ENCODE data around the gene PTGDR2.

The PTGDR2 gene

GRCh38 chr11:60810569-60810968 lies 45.2 kb downstream of the PTGDR2 start:
- no peak overlapping the region for H3K4me3 ChIP-seq (ENCODE audit: low read length)
- H3K27ac ChIP-seq (ENCODE audit: low read depth, low read length): no peak overlapping the region
- H3K27me3 ChIP-seq (ENCODE audit: insufficient read depth, low read length): no peaks in the 10 kb centered on the region; the same call in 1 of the 2 replicates
- no peaks in the 10 kb centered on the region for H3K36me3 ChIP-seq (ENCODE audit: insufficient read depth, low read length)
- WGBS: 85% methylated on average over 8 of the region's 8 CpGs
- no peak overlapping the region for H3K9ac ChIP-seq (ENCODE audit: low read depth, low read length)
- H3K9me3 ChIP-seq (ENCODE audit: insufficient read depth, low read depth, low read length): no peaks in the 10 kb centered on the region
- H3K4me1 ChIP-seq (ENCODE audit: insufficient read depth, low read length): no peaks in the 10 kb centered on the region

DNA sequence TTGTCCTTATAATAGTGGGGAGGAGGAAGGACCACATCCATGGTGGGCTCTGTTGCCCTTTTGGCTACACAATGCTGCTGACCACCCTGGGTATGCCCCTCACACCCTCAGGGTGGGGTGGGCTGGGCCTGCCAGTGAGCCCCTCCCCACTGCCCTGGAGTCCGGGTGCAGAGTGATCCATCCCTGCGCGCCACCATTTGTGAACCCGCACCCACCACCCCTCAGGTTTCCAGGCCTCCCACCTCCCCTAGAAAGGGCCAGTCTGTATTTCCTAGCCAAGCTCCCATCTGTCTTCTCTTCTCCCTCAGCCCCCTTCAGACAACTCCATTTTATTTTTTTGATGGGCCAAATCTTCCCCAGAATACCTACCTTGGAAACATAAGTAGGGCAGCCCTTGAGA lies 45.6 kb downstream of the PTGDR2 start:
- no peak overlapping the region for H3K9ac ChIP-seq (ENCODE audit: low read depth, low read length)
- no peaks in the 10 kb centered on the region; the same call in 1 of the 2 replicates for H3K27me3 ChIP-seq (ENCODE audit: insufficient read depth, low read length)
- H3K9me3 ChIP-seq (ENCODE audit: insufficient read depth, low read depth, low read length): no peaks in the 10 kb centered on the region
- no peak overlapping the region for H3K27ac ChIP-seq (ENCODE audit: low read depth, low read length)
- no peaks in the 10 kb centered on the region for H3K36me3 ChIP-seq (ENCODE audit: insufficient read depth, low read length)
- H3K4me1 ChIP-seq (ENCODE audit: insufficient read depth, low read length): no peaks in the 10 kb centered on the region
- 97% methylated on average over 4 of the region's 4 CpGs for WGBS
- no peak overlapping the region for H3K4me3 ChIP-seq (ENCODE audit: low read length)

- Histone ChIP-seq H3K9ac (ENCODE audit: low read depth, low read length) (no peak overlapping the region), H3K36me3 (ENCODE audit: insufficient read depth, low read length) (no peaks in the 10 kb centered on the region), H3K27me3 (ENCODE audit: insufficient read depth, low read length) (no peaks in the 10 kb centered on the region; the same call in 1 of the 2 replicates), H3K4me3 (ENCODE audit: low read length) (no peak overlapping the region), H3K9me3 (ENCODE audit: insufficient read depth, low read depth, low read length) (no peaks in the 10 kb centered on the region), H3K27ac (ENCODE audit: low read depth, low read length) (no peak overlapping the region), H3K4me1 (ENCODE audit: insufficient read depth, low read length) (no peaks in the 10 kb centered on the region)
- 95% methylated on average over 11 of the region's 11 CpGs for WGBS
Measured at GRCh38 chr11:60809691-60810090, 46.1 kb downstream of the PTGDR2 start.

GRCh38 chr11:60809249-60809648 lies 46.5 kb downstream of the PTGDR2 start:
- Histone ChIP-seq H3K4me3 (ENCODE audit: low read length) (no peak overlapping the region), H3K4me1 (ENCODE audit: insufficient read depth, low read length) (no peaks in the 10 kb centered on the region), H3K9ac (ENCODE audit: low read depth, low read length) (no peak overlapping the region), H3K27ac (ENCODE audit: low read depth, low read length) (no peak overlapping the region), H3K36me3 (ENCODE audit: insufficient read depth, low read length) (no peaks in the 10 kb centered on the region), H3K9me3 (ENCODE audit: insufficient read depth, low read depth, low read length) (no peaks in the 10 kb centered on the region), H3K27me3 (ENCODE audit: insufficient read depth, low read length) (no peaks in the 10 kb centered on the region; the same call in 1 of the 2 replicates)
- WGBS: 82% methylated on average over 3 of the region's 3 CpGs

- Histone ChIP-seq H3K4me3 (ENCODE audit: low read length) (no peak overlapping the region), H3K36me3 (ENCODE audit: insufficient read depth, low read length) (no peaks in the 10 kb centered on the region), H3K4me1 (ENCODE audit: insufficient read depth, low read length) (no peaks in the 10 kb centered on the region), H3K27ac (ENCODE audit: low read depth, low read length) (no peak overlapping the region), H3K9ac (ENCODE audit: low read depth, low read length) (no peak overlapping the region), H3K9me3 (ENCODE audit: insufficient read depth, low read depth, low read length) (no peaks in the 10 kb centered on the region), H3K27me3 (ENCODE audit: insufficient read depth, low read length) (0 out of 2 replicates have a peak, but pooled peaks cover 3% of the 10 kb centered on the region)
- 82% methylated on average over 7 of the region's 7 CpGs for whole genome bisulfite sequencing
Measured at GRCh38 chr11:60803273-60803936, 52.3 kb downstream of the PTGDR2 start.

- Histone ChIP-seq H3K27me3 (ENCODE audit: insufficient read depth, low read length) (0 out of 2 replicates have a peak, but pooled peaks cover 3% of the 10 kb centered on the region), H3K9ac (ENCODE audit: low read depth, low read length) (no peak overlapping the region), H3K27ac (ENCODE audit: low read depth, low read length) (no peak overlapping the region), H3K36me3 (ENCODE audit: insufficient read depth, low read length) (no peaks in the 10 kb centered on the region), H3K4me1 (ENCODE audit: insufficient read depth, low read length) (no peaks in the 10 kb centered on the region), H3K4me3 (ENCODE audit: low read length) (no peak overlapping the region), H3K9me3 (ENCODE audit: insufficient read depth, low read depth, low read length) (no peaks in the 10 kb centered on the region)
- whole genome bisulfite sequencing: 92% methylated on average over 10 of the region's 10 CpGs
Measured at GRCh38 chr11:60801194-60801593, 54.6 kb downstream of the PTGDR2 start.

Data from HUES64 (cell line).